Endothelial cell of umbilical vein (primary cell): ENCODE results near the gene TACC3. TPM values are rescaled to one million over a fixed set of nuclear protein-coding genes. Genes with fewer than 3 reads are reported as not detected.

Source experiments
- BruUV-seq: library from RNA; stranded (reverse); fragments of 400-500 nt; replicated peaks from 2 replicates; lab custom pipeline; 2021; lab: Mats Ljungman, UMichigan
- CTCF ChIA-PET: fragments of 300-600, 350-600 bp; sonication (Branson Sonifier 250); formaldehyde crosslinking; loops from one replicate; lab custom pipeline; 2021; ENCODE audit warnings: antibody characterized with exemption, inconsistent platforms; lab: Charles Lee
- POLR2A ChIA-PET: fragments of 300-600, 350-600 bp; sonication (Branson Sonifier 250); formaldehyde crosslinking; loops from one replicate; lab custom pipeline; 2021; ENCODE audit warnings: antibody characterized with exemption, inconsistent platforms; lab: Charles Lee
- DNase-seq: peaks from one replicate; pipeline ENCODE4 v3.0.0-alpha.2; 2011; ENCODE audit warnings: low read depth, low spot score
- FAIRE-seq: peaks from 2 replicates; lab custom pipeline; 2011; peaks lifted over from hg19 to GRCh38; lab: Jason Lieb, UNC
- H2AFZ ChIP-seq: 2 replicates; pipeline ENCODE4 v1.6.0; 2012; ENCODE audit warnings: low read depth, low read length, control low read depth, inconsistent platforms
- H3K27ac ChIP-seq: 2 replicates; pipeline ENCODE4 v1.5.1; 2011; ENCODE audit warnings: low read depth, mild to moderate bottlenecking, control low read depth, low read length, moderate library complexity; ENCODE audit not compliant: insufficient read depth
- H3K27me3 ChIP-seq, 2 experiments: 2 replicates each; pipeline versions ENCODE4 v1.6.0 to v1.6.1; 2011; ENCODE audit warnings: low read length in 2 of 2, mixed read lengths in 1 of 2; ENCODE audit not compliant: control insufficient read depth in 2 of 2, insufficient read depth in 2 of 2
- H3K36me3 ChIP-seq, 2 experiments: 2 replicates in 1 of 2; 3 replicates in 1 of 2; pipeline ENCODE4 v1.5.1; 2011; ENCODE audit warnings: low read length in 2 of 2, mild to moderate bottlenecking in 1 of 2, moderate library complexity in 1 of 2; ENCODE audit not compliant: control insufficient read depth in 2 of 2, insufficient read depth in 2 of 2; ENCODE audit errors: extremely low read depth in 1 of 2
- H3K4me1 ChIP-seq: 3 replicates; pipeline ENCODE4 v1.5.1; 2011; ENCODE audit warnings: mild to moderate bottlenecking, low read length; ENCODE audit not compliant: control insufficient read depth, insufficient read depth; ENCODE audit errors: extremely low read depth
- H3K4me2 ChIP-seq: 2 replicates; pipeline ENCODE4 v1.6.1; 2011; ENCODE audit warnings: low read length, control low read depth, mixed read lengths; ENCODE audit not compliant: insufficient read depth
- H3K4me3 ChIP-seq, 3 experiments: fragments of 200-600 bp in 1 of 3; sonication (generic), shearing (Covaris generic) in 1 of 3; replicated peaks in 1 of 3; 2 replicates each; pipeline ENCODE4 v1.5.1; 2011 to 2016; ENCODE audit warnings: control low read depth in 3 of 3, low read length in 3 of 3, mild to moderate bottlenecking in 2 of 3, inconsistent platforms in 1 of 3, low read depth in 1 of 3, moderate library complexity in 1 of 3; ENCODE audit not compliant: insufficient read depth in 1 of 3
- H3K79me2 ChIP-seq: 2 replicates; pipeline ENCODE4 v1.6.0; 2012; ENCODE audit warnings: low read length, inconsistent platforms; ENCODE audit not compliant: control insufficient read depth, insufficient read depth
- H3K9ac ChIP-seq: replicated peaks from 2 replicates; pipeline ENCODE3; 2011; ENCODE audit warnings: low read length, control low read depth; ENCODE audit not compliant: insufficient read depth; ENCODE audit errors: extremely low read depth
- H3K9me1 ChIP-seq: replicated peaks from 3 replicates; pipeline ENCODE4 v1.6.0; 2011; ENCODE audit warnings: mild to moderate bottlenecking, low read length; ENCODE audit not compliant: control insufficient read depth, insufficient read depth; ENCODE audit errors: extremely low read depth
- H3K9me3 ChIP-seq: replicated peaks from 2 replicates; pipeline ENCODE4 v1.5.1; 2012; ENCODE audit warnings: low read length, inconsistent platforms; ENCODE audit not compliant: control insufficient read depth, insufficient read depth
- H4K20me1 ChIP-seq: replicated peaks from 2 replicates; pipeline ENCODE3; 2011; ENCODE audit warnings: mild to moderate bottlenecking, low read length; ENCODE audit not compliant: control insufficient read depth, insufficient read depth; ENCODE audit errors: extremely low read depth
- CTCF ChIP-seq, 2 donors: IDR thresholded peaks; 1 replicate in 1 of 2; 2 replicates in 1 of 2; pipeline ENCODE4 v1.5.1; 2011; ENCODE audit warnings: low read length in 2 of 2, mild to moderate bottlenecking in 2 of 2, moderate library complexity in 2 of 2, control low read depth in 1 of 2, inconsistent platforms in 1 of 2, low read depth in 1 of 2; ENCODE audit not compliant: insufficient read depth in 1 of 2; ENCODE audit errors: extremely low read depth in 1 of 2
- EZH2 ChIP-seq: IDR thresholded peaks from 2 replicates; pipeline ENCODE4 v1.6.1; 2012; ENCODE audit warnings: borderline replicate concordance, low read depth, mild to moderate bottlenecking, moderate library complexity, low read length, inconsistent platforms; ENCODE audit not compliant: severe bottlenecking
- FOS ChIP-seq: IDR thresholded peaks from 2 replicates; pipeline ENCODE4 v1.6.1; 2011; ENCODE audit warnings: mild to moderate bottlenecking, low read length, moderate library complexity, borderline replicate concordance; ENCODE audit not compliant: insufficient read depth
- GATA2 ChIP-seq: IDR thresholded peaks from 2 replicates; pipeline ENCODE4 v1.7.0; 2011; ENCODE audit warnings: low read depth, mild to moderate bottlenecking, moderate library complexity, mixed read lengths, low read length; ENCODE audit not compliant: insufficient read length, insufficient read depth
- JUN ChIP-seq: IDR thresholded peaks from 2 replicates; pipeline ENCODE4 v1.6.1; 2011; ENCODE audit warnings: borderline replicate concordance, low read depth; ENCODE audit not compliant: insufficient read length, insufficient read depth
- MAX ChIP-seq: IDR thresholded peaks from 2 replicates; pipeline ENCODE4 v1.6.1; 2011; ENCODE audit not compliant: insufficient read depth, insufficient read length
- MYC ChIP-seq: IDR thresholded peaks from one replicate; pipeline ENCODE4 v1.6.1; 2011; ENCODE audit warnings: mild to moderate bottlenecking, low read depth, low read length
- POLR2A ChIP-seq: IDR thresholded peaks from 2 replicates; pipeline ENCODE4 v1.6.1; 2012; ENCODE audit warnings: low read depth, mild to moderate bottlenecking, control low read depth, low read length
- POLR2AphosphoS5 ChIP-seq: IDR thresholded peaks from 2 replicates; pipeline ENCODE4 v1.6.1; 2012; ENCODE audit warnings: low read depth, mild to moderate bottlenecking, control low read depth, low read length, moderate library complexity; ENCODE audit not compliant: insufficient read depth
- dilution Hi-C: fragments of 300-500 bp; cut with MboI; formaldehyde crosslinking; loops from one replicate; pipeline ENCODE4 v1.15.0; 2019; ENCODE audit warnings: low sequenced_read_pairs; ENCODE audit not compliant: extremely low pct_ligation_motif_present
- intact Hi-C: fragments of 100-400 bp; cut with micrococcal nuclease; formaldehyde crosslinking; loops from one replicate; pipeline ENCODE4 v1.10.0; 2022
- polyA plus RNA-seq, 4 experiments: library from polyadenylated mRNA; depleted of rRNA in 3 of 4; stranded (reverse) in 3 of 4; unstranded in 1 of 4; fragments of >200 nt; gene quantifications; 2 replicates each; pipeline versions ENCODE4 v1.2.1 to v1.2.3, GENCODE V29; 2011 to 2012; ENCODE audit warnings: missing spikeins in 1 of 4
- total RNA-seq: library from RNA; stranded (reverse); gene quantifications from 2 replicates; pipeline ENCODE4 v1.2.3, GENCODE V29; 2021

Gene TACC3
- total and polyA plus RNA-seq, 2 donors (not counting 3 experiments of a cell fraction or from before 2014, with no cell fraction given): 54.5 to 135 TPM

- no peak overlapping the region for H3K4me2 ChIP-seq
- POLR2A ChIA-PET: no interaction called here
- no peak overlapping the region for H3K27ac ChIP-seq
- peaks cover 0 to 2% of the 10 kb centered on the region in 2 experiments for H3K27me3 ChIP-seq
- dilution Hi-C loops: no loop called here
- DNase-seq (no peak), FAIRE-seq (no peak)
- CTCF ChIA-PET: no interaction called here
- TF ChIP-seq POLR2AphosphoS5 (no peak), POLR2A (no peak), MYC (no peak), GATA2 (no peak), EZH2 (no peak), FOS (no peak), MAX (no peak), JUN (no peak), CTCF (IDR thresholded peaks at IDR 0.05; ENCODE audit: extremely low read depth in 1 of 2, insufficient read depth in 1 of 2, low read depth in 1 of 2, low read length in 2 of 2) (no peak)
- H3K9me1 ChIP-seq: no peaks in the 10 kb centered on the region
- no peaks in the 10 kb centered on the region for H3K36me3 ChIP-seq
- H3K79me2 ChIP-seq: no peaks in the 10 kb centered on the region
- BruUV-seq: no TSS peak
- no peaks in the 10 kb centered on the region for H3K9me3 ChIP-seq
- H3K4me3 ChIP-seq: no peak overlapping the region
- H2AFZ ChIP-seq: no peak overlapping the region
- no peaks in the 10 kb centered on the region for H3K4me1 ChIP-seq
- intact Hi-C loops: no loop called here
- no peaks in the 10 kb centered on the region for H4K20me1 ChIP-seq
- H3K9ac ChIP-seq: no peak overlapping the region
Measured at GRCh38 chr4:1786544-1787362, 65.4 kb downstream of the TACC3 start.
